ELR (cell line): ENCODE data around the gene TLDC2.
"Not testable (repeated sequence)": the region's sequence is repeated elsewhere in the genome, so short reads cannot be mapped to it uniquely, and the experiment has no call there.

Source experiments
- DNase-seq: peaks from one replicate; pipeline ENCODE4 v3.0.0-alpha.2; 2015; ENCODE audit warnings: low read depth

The TLDC2 gene

GRCh38 chr20:36905566-36905965 is 29.6 kb downstream of the TLDC2 start:
- not testable (repeated sequence) for DNase-seq

GRCh38 chr20:36906086-36906485 is 30.1 kb downstream of the TLDC2 start:
- DNase-seq = not testable (repeated sequence)

DNA sequence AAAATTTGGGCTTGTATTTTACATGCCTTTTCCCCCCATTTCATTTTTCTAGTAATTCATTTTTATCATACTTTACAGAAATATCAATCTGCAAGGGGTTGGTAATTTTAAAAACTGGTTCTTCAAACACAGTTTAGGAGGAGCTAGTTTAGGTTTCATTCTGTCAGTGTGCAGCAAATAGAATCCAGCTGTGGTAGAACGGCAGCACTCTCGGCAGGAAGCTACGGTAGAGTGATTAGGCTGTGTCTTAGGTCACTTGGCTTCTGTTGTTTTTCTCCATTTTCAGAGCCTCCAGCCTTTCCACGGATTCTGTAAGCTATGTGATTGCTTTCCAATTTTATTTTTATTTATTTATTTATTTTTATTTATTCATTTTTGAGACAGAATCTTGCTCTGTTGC is 32.7 kb downstream of the TLDC2 start:
- DNase-seq = no peak

DNA sequence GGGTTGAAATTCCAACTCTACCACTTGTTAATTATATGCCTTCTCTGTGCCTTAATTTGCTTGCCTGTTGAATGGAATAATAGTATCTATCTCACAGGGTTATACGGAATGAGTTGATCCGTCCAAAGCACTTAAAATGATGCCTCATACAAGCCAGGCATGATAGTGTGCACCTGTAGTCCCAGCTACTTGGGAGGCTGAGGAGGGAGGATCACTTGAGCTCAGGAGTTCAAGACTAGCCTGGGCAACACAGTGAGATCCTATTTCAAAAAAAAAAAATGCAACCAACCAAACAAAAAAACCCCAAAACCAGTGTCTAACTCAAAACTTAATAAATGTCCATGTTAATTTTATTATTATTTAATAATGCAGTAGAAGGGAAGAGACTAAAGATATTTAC is 40.3 kb downstream of the TLDC2 start:
- DNase-seq = no peak

DNA sequence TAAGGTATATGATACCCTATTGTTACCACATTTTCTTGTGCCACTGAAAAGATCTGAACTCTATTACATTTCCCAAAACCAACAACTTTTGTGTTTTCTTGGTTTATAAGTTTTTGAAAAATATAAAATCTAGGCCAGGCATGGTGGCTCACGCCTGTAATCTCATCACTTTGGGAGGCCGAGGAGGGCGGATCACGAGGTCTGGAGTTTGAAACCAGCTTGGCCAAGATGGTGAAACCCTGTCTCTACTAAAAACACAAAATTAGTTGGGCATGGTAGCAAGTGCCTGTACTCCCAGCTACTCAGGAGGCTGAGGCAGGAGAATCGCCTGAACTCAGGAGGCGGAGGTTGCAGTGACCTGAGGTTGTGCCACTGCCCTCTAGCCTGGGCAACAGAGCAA is 41.3 kb downstream of the TLDC2 start:
- no peak for DNase-seq

GRCh38 chr20:36917943-36918342 is 42.0 kb downstream of the TLDC2 start:
- DNase-seq = peak; percentile 15

DNA sequence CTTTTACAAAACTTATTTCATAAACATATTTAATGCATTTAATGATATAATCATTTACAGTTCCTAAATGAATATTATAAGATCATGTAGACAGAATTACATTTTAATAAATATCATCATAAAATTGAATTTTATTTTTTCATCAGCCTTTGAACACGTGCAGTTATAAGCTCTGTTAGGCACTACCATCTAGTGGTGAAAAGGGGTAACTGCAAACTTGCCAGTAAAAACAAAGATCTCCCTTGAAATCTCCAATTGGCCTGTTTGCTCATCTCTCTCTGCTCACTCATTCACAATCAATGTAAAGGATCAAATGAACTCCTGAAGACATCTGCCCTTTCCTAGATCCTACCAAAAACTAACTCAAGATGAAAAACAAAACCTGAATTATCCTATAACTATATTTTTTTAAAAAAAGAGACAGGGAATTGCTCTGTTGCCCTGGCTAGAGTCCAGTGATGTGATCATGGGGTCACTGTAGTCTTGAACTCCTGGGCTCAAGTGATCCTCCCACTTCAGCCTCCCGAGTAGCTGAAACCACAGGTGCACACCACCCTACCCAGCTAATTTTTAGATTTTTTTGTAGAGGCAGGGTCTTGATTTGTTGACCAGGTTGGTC is 43.9 kb downstream of the TLDC2 start:
- DNase-seq = peak; percentile 82

DNA sequence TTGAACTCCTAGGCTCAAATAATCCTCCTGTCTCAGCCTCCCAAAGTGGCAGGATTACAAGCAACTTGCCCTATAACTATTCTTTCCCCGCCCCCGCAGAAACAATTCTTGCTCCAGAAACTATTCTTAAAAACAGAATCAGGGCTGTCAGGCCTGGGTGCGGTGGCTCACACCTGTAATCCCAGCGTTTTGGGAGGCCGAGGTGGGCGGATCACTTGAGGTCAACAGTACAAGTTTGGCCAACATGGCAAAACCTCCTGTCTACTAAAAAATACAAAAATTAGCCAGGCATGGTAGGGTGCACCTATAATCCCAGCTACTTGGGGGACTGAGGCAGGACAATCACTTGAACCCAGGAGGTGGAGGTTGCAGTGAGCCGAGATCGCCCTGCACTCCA is 44.4 kb downstream of the TLDC2 start:
- DNase-seq = no peak

DNA sequence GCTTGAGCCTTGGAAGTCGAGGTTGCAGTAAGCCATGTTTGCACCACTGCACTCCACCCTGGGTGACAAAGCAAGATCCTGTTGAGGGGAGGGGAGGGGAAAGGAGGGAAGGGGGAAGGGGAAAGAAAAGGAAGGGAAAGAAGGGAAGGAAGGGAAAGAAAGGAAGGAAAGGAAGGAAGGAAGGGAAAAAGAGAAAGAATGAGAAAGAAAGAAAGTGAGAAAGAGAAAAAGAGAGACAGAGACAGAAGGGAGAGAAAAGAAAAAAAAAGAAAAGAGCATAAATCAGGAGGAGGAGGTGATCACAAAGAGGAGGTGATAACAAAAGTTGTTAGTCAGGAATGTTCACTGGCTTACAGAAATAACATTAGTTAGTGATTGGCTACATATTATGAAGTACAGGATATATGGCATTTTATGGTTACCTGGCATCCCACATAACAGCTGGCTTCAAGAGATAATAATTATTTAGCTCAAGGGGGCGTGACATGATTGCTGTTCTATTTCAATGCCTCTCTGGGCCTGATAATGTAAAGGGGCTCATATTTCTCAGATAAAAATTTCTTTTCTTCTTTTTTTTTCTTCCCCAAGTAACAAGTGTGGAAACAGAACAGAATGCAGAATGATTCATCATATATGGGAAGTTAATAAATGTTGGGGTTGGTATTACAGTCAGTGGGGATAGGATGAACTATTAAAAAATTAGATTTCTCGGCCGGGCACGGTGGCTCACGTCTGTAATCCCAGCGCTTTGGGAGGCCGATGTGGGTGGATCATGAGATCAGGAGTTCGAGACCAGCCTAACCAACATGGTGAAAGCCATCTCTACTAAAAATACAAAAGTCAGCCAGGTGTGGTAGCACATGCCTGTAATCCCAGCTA is 48.5 kb downstream of the TLDC2 start:
- no peak for DNase-seq

DNA sequence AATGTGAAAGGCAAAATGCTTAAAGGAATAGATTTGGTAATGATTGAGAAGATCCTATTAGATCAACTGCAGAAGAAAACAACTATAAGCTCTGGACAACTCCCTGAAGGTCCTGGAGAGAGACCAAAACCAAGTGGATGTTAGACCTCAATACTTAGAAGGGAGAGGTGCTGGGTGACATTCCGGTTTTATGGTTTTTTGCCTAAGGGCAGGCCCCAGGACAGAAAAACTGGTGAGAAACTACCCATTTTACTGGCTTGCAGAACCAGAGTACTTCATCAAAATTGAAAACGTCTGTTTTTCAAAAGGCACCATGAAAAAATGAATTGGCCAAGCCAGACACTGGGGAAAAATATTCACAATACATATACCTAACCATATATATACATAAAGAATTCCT is 49.3 kb downstream of the TLDC2 start:
- DNase-seq = no peak

DNA sequence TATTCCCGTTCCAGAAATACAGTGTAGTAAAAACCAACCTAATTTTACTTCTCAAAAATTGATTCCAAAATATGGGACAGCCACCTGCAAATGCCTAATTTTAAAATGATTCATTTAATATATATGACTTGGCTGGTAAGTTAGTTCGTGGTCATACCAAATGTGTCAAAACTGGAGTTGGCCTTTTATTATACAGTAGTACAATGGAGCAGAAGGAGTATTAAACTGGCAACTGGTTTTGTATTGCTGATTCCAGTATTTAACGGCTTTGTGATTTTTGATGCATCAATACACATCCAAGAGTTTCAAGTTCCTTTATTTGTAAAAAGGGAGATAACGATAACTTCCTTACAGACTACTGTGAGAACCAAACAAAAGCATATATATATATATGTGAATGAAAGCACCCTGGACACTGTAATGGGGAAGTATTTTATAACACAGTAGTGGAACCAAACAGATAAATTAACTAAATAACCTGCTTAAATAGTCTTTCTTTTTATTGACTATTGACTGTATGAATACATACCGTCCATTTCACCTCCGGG is 50.8 kb downstream of the TLDC2 start:
- no peak for DNase-seq

DNA sequence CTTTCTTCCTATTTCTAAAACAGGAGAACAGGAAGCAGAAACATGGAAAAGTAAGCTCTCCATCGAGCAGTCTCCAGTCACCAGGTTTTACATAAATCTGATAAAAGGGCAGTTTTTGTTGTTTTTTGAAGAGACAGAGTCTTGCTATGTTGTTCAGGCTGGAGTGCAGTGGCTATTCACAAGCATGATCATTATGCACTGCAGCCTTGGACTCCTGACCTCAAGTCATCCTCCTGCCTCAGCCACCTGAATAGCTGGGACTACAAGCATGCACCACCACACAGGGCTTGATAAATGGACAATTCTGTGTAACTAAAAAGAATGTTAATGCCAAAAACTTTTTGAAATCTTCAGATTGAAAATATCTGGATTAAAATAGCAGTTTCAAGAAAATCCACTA is 51.8 kb downstream of the TLDC2 start:
- no peak for DNase-seq

- DNase-seq = peak; percentile 66
Observed at GRCh38 chr20:36929290-36929689, 53.4 kb downstream of the TLDC2 start.

DNA sequence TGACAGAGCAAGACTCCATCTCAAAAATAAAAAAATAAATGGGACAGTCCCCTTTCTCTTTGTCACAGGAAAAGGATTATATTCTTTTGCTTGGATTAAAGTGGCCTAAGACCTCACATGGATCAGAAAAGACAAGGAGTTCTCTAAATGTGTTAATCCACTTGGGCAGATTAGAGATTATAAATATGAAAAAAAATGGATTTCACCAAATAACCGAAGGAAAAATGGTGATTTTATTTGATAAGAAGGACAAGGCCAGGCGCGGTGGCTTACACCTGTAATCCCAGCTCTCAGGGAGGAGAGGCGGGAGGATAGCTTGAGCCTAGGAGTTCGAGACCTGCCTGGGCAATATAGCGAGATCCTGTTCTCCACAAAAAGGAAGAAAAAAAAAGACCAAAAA is 53.8 kb downstream of the TLDC2 start:
- DNase-seq = no peak

DNA sequence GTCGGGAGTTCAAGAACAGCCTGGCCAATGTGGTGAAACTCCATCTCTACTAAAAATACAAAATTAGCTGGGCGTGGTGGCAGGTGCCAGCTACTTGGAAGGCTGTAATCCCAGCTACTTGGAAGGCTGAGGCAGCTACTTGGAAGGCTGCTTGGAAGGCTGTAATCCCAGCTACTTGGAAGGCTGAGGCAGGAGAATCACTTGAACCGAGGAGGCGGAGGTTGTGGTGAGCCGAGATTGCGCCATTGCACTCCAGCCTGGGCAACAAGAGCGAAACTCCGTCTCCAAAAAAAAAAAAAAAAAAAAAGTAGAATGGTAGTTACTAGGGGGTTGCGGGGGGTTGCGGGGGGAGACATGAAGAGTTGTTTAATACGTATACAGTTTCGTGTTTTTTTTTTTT is 56.1 kb downstream of the TLDC2 start:
- DNase-seq = not testable (repeated sequence)

DNA sequence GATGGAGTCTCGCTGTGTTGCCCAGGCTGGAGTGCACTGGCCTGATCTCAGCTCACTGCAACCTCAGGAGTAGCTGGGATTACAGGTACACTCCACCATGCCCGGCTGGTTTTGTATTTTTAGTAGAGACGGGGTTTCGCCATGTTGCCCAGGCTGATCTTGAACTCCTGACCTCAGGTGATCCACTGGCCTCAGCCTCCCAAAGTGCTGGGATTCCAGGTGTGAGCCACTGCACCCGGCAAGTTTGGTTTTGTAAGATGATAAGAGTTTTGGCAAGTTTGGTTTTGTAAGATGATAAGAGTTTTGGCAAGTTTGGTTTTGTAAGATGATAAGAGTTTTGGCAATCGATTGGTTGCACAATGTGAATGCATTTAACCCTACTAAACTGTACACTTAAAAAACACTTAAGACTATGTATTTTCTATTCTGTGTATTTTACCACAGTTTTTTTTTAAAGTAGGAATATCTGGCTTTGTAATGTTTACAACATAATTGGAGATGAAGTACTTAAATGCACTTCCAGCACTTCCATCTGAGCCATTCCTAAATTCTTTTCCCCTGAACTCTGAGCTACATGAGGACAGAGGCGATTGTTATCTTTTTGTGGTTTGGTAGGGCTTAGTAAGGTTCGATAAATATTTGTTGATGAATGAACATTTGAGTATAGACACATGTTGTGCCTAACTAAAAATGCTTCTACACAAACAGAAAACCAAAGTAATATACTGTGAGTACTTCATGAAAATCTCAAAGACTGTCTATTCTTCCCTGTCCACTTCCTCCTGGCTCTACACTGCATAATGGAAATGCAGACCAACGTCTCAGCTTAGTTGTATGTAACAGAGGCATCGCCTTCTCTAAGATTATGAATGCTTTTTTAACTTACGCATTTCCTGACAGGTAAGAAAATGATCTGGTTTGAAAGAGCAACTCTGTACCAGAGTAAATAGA is 56.8 kb downstream of the TLDC2 start:
- peak; percentile 34 for DNase-seq

GRCh38 chr20:36933571-36933970 is 57.6 kb downstream of the TLDC2 start:
- not testable (repeated sequence) for DNase-seq

- DNase-seq = no peak
Observed at GRCh38 chr20:36936341-36936740, 60.4 kb downstream of the TLDC2 start.

GRCh38 chr20:36936761-36937401 is 60.9 kb downstream of the TLDC2 start:
- not testable (repeated sequence) for DNase-seq

- DNase-seq = no peak
Observed at GRCh38 chr20:36937402-36937770, 61.4 kb downstream of the TLDC2 start.

DNA sequence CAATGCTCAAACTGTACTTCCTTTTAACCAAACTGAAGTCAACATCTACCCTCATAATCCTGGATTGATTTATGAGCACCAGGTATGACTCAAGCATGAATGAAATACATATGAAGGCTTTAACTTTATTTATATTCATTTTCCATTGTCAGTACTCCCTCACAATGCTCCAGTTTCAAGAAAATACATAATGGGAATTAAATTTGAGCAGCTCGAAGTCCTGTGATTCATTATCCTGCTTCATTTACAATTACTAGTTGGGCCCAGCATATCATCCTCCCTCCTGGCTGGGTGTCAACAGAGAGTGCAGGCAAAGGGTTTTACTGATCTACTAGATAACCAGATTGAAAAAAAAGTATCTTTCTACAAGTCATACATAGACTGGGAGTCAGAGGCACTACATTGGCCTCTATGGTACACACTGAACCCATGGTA is 65.5 kb downstream of the TLDC2 start:
- DNase-seq = peak; percentile 13
